Fibroblast of skin of right biceps (primary cell): ENCODE measurements around the gene BRD8.
"Not testable (repeated sequence)": the region's sequence is repeated elsewhere in the genome, so short reads cannot be mapped to it uniquely, and the experiment has no call there.

ENCODE experiments used
- DNase-seq: peaks from one replicate; pipeline ENCODE4 v3.0.0-alpha.2; 2013

The BRD8 gene

DNA sequence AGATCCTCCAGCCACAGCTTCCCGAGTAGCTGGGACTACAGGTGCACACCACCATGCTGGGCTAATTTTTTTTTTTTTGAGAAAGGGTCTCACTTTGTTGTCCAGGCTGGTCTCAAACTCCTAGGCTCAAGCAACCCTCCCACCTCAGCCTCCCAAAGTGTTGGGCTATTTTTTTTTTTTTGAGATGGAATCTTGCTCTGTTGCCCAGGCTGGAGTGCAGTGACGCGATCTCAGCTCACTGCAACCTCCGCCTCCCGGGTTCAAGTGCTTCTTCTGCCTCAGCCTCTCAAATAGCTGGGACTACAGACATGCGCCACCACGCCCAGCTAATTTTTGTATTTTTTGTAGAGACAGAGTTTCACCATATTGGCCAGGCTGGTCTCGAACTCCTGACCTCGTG, 22.5 kb downstream of the BRD8 start:
- DNase-seq, result not testable (repeated sequence)

DNA sequence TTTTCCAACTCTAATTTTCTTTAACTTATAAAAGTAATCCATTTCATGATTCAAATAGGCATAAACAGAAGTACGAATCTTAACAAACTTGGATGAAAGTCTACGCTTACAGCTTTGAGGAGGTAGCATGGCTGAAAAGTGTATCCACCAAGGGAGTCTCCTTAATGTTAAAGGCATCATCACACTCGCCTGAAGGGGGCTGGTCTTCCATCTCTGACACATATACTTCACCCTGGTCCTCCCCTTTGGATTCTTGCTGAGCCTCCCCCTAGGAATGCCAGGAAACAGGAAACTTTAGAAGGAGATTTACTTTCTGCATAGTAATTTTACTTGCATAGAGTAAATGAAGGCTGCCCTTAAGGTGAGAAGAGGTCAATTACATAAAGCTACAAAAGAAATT, 28.9 kb downstream of the BRD8 start:
- DNase-seq, result peak; percentile 58

DNA sequence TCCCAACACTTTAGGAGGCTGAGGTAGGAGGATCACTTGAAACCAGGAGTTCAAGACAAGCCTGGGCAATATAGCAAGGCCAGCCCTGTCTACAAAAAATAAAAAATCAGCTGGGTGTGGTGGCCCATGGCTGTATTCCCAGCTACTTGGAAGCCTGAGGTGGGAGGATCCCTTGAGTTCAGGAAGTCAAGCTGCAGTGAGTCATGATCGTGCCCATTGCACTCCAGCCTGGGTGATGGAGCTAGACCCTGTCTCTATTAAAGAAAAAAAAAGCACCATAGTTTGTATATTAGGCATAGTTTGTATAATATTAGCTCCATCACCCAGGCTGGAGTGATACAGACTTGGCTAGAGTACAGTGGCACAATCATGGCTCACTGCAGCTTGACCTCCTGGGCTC, 29.6 kb downstream of the BRD8 start:
- DNase-seq, result peak; percentile 68

DNA sequence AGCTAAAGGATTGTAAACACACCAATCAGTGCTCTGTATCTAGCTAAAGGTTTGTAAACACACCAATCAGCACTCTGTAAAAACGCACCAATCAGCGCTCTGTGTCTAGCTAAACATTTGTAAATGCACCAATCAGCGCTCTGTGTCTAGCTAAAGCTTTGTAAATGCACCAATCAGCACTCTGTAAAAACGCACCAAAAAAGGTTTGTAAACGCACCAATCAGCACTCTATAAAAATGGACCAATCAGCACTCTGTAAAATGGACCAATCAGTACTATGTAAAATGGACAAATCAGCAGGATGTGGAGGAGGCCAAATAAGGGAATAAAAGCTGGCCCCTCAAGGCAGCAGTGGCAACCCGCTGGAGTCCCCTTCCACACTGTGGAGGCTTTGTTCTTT, 34.9 kb downstream of the BRD8 start:
- DNase-seq, result not testable (repeated sequence)

DNA sequence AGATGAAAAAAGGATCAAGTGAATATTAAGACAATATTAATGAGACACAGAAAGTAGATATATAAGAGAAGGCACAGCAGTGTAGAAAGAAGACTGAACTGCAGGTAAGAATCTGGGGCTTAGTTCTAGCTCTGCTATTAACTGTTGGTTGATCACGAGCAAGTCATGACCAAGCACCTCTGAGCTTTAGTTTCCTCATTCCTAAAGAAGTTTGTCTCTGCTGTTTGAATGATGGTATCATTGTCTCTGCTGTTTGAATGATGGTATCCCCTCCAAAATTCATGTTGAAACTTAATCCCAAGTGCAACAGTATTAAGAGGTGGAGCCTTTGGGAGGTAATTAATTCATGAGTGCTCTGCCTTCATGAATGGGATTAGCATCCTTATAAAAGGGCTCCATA, 36.7 kb downstream of the BRD8 start:
- DNase-seq, result no peak

DNA sequence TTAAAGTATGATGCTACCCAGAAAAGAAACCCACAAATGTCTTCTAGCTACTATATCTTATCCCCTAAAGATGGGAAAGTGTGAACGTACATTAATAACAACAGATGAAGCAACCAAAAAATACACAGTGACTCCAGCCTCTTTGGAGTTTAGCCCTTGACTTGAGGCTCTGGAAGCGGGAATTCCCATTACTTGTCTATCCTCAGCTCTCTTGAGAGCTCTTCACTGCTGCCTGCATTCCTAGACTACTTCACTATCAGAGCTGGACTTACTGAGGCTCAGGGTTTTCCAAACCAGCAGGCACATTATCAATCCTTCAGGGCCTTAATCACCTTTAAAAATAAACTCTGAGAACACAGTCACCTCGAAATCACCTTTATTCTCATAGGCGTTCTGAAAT, 38.2 kb downstream of the BRD8 start:
- no peak for DNase-seq

DNA sequence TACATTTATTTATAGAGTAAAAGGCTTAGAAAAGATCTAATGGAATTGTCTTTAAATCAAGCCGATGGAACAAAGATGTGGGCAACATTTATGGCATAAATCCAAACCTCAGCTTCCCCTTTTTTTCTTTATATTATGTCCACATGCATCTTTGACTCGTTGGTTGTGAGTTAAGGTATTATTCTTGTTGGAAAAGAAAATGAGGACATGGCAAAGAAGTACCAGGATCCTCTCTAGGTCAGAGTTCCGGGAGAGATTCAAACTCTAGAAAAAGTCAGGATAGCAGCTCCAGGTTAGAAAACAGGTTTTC, 38.7 kb downstream of the BRD8 start:
- DNase-seq, result no peak

DNA sequence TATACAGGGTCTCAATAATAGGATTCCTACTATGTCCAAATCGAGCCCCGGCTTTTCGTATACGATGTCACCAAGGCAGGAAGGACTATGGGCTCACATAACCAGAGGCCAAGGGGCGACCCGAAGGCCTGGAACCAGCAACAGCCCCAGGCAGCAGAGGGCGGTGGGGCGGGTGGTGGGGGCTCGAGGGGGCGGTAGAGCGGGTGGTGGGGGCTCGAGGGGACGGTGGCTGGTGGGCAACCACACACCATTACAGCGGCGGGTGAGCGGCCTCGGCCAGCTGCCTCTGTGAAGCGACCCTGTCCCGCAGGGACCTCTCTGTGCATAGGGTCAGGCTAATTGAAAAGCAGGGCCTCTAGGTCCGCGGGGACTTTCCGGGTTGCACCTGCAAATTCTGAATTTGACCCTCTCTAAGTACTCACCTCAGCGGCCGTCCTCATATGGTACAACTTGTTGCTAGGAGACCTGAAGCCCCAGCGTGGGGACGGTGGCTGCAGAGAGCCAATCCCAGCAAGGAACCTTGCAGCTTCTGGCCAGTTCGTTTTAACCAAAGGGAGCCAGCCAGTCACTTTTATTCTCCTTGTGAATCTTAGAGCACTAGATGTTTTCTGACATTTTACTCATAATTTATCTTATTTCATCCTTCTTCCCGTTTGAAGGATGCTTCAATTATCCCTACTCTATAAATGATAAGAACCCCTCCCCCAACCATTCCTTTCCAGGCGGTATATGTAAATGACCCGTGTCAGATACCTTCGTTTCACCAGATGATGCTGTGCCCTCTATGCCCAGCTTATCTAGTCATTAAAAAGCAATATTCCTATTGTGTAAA, 39.3 kb downstream of the BRD8 start, which contains the start of gene NME5:
NME5 (minus strand) TSS at position 480 of the 832 bp plus-strand sequence. CDS start 648 bp downstream, outside the sequence.
- DNase-seq, result peak; percentile 46

DNA sequence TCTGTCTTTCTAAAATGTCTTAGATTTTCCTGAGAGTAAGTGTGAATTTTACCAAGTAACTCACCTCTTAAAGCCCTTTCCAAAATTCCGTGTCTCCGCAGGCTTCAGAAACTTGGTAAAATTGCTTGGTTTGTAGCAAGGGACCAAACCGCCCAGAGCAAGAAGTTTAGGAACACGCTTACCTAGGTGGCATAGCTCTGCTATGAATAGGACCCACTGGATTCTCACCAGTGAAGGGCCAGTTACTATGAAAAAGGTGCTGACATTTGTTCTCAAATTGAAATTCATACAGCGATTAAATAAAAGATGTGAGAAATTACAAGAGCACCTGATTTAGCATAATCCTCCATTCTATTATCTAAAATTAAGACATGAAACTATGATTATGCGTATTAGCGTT, 45.9 kb downstream of the BRD8 start:
- no peak for DNase-seq

DNA sequence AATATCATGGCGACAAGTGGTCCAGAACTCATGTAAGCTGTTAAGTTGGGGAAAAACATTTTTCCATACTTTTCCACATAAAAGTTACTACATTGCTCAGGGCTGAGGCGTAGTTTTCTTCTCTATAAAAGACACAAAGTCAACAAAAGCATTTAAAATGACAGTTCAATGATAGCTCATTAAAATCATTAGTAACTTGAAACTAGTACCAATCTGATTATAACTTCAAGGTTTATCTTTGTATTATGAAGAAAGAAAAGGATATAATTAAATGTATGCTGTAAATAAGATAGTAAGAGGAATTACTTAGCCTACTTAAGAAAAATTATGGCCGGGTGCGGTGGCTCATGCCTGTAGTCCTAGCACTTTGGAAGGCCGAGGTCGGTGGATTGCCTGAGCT, 49.1 kb downstream of the BRD8 start:
- DNase-seq, result no peak

DNA sequence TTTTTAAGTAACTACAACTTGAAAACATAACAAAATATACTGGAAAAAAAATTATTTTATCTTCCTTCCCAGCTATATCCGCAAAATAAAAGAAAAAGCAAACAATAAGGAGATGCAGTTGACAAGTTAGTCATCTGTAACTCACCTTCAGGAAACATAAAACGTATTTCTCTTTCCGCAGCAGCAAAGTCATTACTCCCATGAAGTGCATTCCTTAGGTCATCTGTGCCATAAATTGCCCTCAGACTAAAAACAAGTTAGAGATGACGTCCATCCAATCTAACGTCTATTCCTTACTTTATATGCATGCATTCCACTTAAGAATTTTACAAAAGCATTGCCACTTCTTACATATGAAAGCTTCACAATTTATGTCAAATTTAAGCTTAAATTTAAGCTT, 50.1 kb downstream of the BRD8 start:
- DNase-seq, result no peak

DNA sequence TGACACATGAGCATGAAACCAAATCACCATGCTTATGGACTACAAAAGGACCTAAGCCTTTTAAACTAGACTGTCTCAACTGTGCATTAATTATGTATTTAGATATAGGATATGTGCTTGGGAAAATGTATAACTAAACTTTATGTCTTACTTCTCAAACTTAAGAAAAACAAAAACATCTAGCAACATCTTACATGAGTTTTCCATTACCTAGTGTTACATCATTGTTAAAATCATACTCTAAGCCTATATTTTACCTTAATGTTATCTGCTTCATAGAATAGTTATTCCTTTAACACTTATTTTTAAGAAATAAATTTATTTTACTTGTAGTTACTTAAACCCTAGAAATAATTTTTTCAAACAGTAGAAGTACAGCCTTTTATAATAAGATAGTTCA, 63.2 kb downstream of the BRD8 start:
- no peak for DNase-seq

DNA sequence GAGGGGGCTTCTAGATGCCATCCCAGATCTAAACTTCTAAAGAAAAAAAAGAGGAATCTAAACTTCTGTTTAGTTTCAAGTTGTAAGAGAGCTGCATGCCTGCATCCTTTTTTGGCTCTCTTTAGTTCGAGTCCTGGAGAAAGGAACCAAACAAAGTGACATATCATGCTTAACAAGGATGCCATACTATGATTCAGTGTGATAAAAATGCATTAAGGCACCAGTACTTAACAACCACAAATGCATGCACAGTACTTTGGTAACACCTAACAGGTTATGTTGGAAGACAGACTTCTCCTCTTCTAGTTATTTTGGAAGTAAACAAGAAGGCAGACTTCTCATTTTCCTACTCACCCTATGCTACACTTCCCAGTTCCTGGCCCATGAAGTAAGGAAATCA, 66.5 kb downstream of the BRD8 start:
- DNase-seq, result peak; percentile 42

DNA sequence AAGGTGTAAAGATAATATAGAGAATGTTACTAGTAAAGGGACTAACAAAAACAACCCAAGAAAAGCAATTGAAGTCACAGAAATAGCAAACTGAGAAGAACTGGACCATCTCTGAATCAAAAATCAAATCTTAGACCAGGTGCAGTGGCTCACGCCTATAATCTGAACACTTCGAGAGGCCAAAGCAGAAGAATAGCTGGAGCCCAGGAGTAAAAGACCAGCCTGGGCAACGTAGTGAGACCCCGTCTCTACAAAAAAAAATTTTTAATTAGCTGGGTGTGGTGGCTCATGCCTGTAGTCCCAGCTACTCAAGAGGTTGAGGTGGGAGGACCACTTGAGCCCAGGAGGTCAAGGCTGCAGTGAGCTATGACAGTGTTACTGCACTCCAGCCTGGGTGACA, 67.2 kb downstream of the BRD8 start:
- no peak for DNase-seq

DNA sequence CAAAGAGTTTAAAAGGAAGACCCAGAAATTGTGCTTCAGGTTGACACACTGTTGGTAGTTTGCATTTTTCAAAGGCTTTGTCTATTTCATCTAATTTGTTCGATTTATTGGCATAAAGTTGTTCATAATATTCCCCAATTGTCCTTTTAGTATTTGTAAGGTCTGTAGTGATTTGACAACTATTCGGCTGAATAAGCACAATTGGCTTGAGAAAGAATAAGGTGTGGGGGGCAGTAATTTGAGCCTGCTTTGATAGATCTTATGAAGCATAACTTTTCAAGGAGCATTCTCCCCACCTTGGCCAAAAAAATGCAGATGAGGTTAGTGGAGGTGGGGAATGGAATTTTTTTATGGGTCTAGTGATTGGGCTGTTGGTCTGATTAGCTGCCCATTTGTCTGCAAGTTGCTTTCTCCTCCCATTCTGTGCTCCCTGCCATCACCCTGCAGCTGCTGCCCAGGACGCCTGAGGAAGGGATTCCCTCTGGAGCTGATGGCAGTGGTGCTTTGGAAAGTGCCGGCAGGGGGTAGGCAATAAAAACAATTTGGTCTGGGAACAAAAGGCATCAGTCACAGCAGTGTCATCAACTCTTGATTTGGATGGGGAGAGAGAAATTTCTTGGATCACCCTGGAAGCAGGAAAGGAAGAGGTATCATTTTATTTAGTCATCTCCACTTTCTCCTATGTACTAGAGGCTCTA, 68.0 kb downstream of the BRD8 start:
- peak; percentile 12 for DNase-seq

DNA sequence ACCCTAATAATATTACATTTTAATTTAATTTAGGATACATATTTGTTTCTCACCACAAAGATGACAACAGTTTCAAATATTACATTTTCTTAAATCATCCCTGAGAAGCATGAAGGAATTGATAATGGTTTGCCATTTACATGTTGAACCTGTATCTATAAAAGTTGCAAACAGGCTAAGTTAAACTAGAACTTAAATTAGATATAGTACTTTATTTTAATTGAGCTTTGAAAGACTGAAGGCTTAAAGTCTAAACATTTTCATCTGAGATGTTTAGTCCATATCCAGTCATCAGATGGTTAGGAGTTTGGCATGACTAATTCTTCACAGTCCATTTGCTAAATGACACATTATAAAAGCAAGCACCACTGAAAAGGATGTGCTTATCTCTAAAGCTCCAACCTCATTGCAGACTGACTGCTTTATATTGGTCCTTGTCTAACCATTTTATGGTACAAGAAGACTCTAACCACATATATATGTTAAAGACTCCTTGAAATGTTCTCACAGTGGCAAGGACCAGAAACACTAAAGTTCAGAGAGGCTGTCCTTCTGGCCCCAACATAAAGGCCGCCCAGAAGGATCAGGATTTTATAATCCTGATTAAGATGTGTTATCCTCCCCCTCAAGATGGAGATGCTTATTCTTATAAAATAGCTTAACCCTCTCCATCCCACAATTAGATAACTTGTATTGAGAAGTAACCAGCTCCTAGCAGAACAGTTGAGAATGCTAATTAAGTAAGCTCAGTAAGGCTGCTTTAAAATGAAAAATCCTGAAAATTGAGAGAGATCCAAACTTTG, 68.8 kb downstream of the BRD8 start:
- DNase-seq, result peak; percentile 30

DNA sequence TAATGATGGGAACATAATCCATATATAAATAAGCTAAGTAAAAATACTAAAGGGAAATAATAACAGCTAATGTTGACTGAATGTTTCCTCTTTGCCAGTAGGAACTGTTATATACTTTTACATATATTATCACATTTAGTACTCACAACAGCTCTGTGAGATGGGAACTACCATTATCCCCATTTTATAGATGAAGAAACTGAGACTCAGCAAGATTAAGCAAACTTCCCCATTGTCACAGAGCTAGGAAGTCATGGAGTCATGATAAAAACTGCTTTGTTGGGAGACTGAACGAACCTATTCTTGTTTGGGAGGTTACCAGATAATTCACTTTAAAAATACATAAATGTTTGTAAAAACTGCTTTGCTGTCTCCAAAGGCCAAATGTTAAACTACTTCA, 71.2 kb downstream of the BRD8 start:
- DNase-seq, result no peak

DNA sequence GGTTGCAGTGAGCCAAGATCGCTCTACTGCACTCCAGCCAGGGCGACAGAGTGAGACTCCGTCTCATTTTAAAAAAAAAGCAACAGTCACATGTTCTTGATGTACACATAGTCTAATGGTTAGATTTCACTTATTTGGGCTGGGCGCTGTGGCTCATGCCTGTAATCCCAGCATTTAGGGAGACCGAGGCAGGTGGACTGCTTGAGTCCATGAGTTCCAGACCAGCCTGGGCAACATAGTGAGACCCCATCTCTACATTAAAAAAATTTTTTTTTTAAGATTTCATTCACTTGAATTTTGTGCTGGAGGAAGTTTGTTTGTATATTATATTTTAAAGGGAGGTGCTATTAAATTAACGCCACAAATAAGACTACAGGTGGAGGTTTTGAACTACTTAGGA, 72.7 kb downstream of the BRD8 start:
- DNase-seq, result no peak

DNA sequence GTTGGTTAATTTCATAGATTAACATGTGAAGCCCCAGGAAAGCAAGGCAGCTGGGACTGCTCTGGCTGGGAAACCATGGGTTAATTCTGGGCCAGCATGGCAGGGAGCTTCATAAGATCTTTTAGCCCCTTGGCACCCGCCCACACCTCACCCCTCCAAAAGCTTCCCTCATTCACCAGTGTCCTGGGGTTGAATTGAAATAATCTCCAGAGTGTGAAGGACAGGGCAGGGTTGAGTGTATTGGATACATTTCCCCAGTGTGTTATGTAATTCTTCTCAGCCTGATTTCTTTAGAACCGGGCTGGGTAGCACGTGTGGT, 75.2 kb downstream of the BRD8 start:
- DNase-seq, result no peak

DNA sequence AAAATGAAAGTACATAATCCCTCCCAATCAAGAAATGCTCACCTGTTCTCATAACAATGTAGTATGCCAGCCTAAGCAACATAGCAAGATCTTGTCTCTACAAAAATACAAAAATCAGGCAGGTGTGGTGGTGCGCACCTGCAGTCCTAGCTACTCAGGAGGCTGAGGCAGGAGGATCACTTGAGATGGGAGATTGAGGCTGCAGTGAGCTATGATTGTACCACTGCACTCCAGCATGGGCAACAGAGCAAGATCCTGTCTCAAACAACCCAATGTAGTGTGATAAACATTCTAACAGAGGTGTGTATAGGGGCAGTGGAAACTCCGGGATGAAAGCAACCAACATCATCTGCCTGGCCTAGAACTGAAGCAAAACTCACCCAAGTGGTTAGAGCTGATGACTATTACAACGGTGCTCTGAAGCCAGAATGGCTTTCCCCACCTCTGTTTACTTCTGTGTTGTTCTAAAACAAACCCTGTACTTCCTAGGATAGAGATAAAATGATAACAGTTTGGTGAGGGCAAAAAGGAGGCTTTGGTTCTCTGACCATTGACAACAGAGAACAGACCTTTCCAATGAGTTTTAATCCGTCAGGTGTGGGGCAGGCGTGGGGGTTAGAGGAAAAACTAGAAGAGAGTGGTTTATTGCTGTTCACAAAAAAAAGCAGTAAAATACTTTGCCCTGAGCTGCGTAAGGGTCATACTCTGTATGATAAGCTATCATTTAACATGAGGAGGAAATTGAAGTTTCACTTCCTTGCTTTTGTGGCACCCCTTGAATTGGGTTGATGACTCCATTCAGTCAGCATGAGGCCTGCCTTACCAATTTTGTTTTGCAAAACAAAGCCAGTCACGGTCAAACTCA, 75.7 kb downstream of the BRD8 start:
- no peak for DNase-seq

DNA sequence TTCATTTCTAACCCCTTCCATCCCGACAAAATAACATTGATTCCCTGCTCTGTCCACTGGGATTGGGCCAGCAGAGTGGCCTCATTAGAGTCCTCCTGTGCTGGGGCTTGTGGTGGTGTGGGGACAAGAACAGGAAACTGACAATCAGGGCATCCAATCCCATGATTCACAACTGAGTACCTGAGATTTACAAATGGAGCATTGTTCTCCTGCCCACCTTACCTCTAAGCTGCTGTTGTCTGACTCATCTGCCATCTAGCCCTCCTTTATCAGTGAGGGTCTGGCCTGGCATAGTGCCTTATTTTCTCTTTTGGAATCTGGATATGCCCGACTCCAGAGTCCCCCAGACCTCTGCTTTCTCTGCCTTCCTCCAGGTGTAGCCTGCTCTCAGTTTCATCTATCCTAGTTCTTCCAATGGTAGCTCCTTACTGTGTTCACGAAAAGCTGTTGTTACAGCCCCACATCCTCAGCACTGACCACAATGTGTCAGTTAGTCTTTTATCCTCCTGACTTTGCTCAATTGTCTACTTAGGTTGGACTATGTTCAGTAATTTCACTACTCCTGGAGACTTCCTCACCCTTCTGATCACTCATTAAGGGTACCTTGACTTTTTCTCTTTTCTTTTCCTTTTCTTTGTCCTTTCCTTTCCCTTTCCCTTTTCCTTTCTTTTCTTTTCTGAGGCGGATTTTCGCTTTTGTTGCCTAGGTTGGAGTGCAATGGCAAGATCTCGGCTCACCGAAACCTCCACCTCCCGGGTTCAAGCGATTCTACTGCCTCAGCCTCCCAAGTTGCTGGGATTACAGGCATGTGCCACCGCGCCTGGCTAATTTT, 81.2 kb downstream of the BRD8 start:
- no peak for DNase-seq

DNA sequence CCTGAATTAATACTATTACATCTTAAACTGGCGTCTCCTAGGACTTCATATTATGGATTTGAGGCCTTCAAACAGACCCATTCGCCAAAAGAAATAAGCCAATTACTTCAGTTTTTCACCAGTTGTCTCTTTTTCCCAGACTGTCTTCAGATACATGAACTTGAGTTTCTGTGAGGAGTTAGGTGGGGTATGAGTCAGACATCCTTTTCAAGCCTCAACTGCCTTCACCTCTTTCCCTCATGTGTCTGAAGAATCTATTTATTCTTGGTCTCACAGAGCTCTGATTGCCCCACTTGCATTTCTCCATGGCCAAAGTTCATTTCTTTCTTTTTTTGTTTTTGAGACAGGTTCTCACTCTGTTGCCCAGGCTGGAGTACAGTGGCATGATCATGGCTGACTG, 82.1 kb downstream of the BRD8 start:
- DNase-seq, result no peak
